ENCODE measurements around the gene SLX4.

The SLX4 gene

GRCh38 chr16:3573146-3573815, 38.1 kb downstream of the SLX4 start:
- no peak for TF ChIP-seq TAF1 (IDR thresholded peaks at IDR 0.05; ENCODE audit: borderline replicate concordance, insufficient read depth, low read length)
- no peak for TF ChIP-seq REST (IDR thresholded peaks at IDR 0.05; ENCODE audit: insufficient read depth in 1 of 2, low read depth in 2 of 2, low read length in 2 of 2)
- no peak for TF ChIP-seq FOXP2 (optimal IDR thresholded peaks at IDR 0.05; ENCODE audit: borderline replicate concordance, extremely low read depth, extremely low read length, insufficient read depth)
- no peak for TF ChIP-seq POLR2AphosphoS5 (IDR thresholded peaks at IDR 0.05; ENCODE audit: low read depth, low read length)
- no peak for TF ChIP-seq SIN3A (IDR thresholded peaks at IDR 0.05; ENCODE audit: borderline replicate concordance, insufficient read depth, low read length)

GRCh38 chr16:3570420-3571062, 40.9 kb downstream of the SLX4 start:
- TF ChIP-seq TAF1 (IDR thresholded peaks at IDR 0.05; ENCODE audit: borderline replicate concordance, insufficient read depth, low read length), result no peak

GRCh38 chr16:3569851-3570250, 41.6 kb downstream of the SLX4 start:
- TF ChIP-seq SIN3A (IDR thresholded peaks at IDR 0.05; ENCODE audit: borderline replicate concordance, insufficient read depth, low read length), result no peak
- no peak for TF ChIP-seq FOXP2 (optimal IDR thresholded peaks at IDR 0.05; ENCODE audit: borderline replicate concordance, extremely low read depth, extremely low read length, insufficient read depth)
- no peak for TF ChIP-seq POLR2AphosphoS5 (IDR thresholded peaks at IDR 0.05; ENCODE audit: low read depth, low read length)
- TF ChIP-seq REST (IDR thresholded peaks at IDR 0.05; ENCODE audit: insufficient read depth in 1 of 2, low read depth in 2 of 2, low read length in 2 of 2), result no peak
- TF ChIP-seq TAF1 (IDR thresholded peaks at IDR 0.05; ENCODE audit: borderline replicate concordance, insufficient read depth, low read length), result no peak

GRCh38 chr16:3566990-3567389, 44.4 kb downstream of the SLX4 start:
- TF ChIP-seq TAF1 (IDR thresholded peaks at IDR 0.05; ENCODE audit: borderline replicate concordance, insufficient read depth, low read length) (no peak), POLR2AphosphoS5 (IDR thresholded peaks at IDR 0.05; ENCODE audit: low read depth, low read length) (no peak)

GRCh38 chr16:3564889-3565141, 46.6 kb downstream of the SLX4 start:
- TF ChIP-seq POLR2AphosphoS5 (IDR thresholded peaks at IDR 0.05; ENCODE audit: low read depth, low read length) (no peak), SIN3A (IDR thresholded peaks at IDR 0.05; ENCODE audit: borderline replicate concordance, insufficient read depth, low read length) (no peak), TAF1 (IDR thresholded peaks at IDR 0.05; ENCODE audit: borderline replicate concordance, insufficient read depth, low read length) (no peak), FOXP2 (optimal IDR thresholded peaks at IDR 0.05; ENCODE audit: borderline replicate concordance, extremely low read depth, extremely low read length, insufficient read depth) (no peak), REST (IDR thresholded peaks at IDR 0.05; ENCODE audit: insufficient read depth in 1 of 2, low read depth in 2 of 2, low read length in 2 of 2) (no peak)

- TF ChIP-seq SIN3A (IDR thresholded peaks at IDR 0.05; ENCODE audit: borderline replicate concordance, insufficient read depth, low read length) (no peak), REST (IDR thresholded peaks at IDR 0.05; ENCODE audit: insufficient read depth in 1 of 2, low read depth in 2 of 2, low read length in 2 of 2) (no peak), TAF1 (IDR thresholded peaks at IDR 0.05; ENCODE audit: borderline replicate concordance, insufficient read depth, low read length) (no peak), FOXP2 (optimal IDR thresholded peaks at IDR 0.05; ENCODE audit: borderline replicate concordance, extremely low read depth, extremely low read length, insufficient read depth) (no peak), POLR2AphosphoS5 (IDR thresholded peaks at IDR 0.05; ENCODE audit: low read depth, low read length) (no peak)
Observed at GRCh38 chr16:3564130-3564888, 47.1 kb downstream of the SLX4 start.
